ENCODE results near the gene HIVEP2.
A peak's percentile ranks its signal among the peaks of the same experiment; 100 is the strongest.

HIVEP2 gene

DNA sequence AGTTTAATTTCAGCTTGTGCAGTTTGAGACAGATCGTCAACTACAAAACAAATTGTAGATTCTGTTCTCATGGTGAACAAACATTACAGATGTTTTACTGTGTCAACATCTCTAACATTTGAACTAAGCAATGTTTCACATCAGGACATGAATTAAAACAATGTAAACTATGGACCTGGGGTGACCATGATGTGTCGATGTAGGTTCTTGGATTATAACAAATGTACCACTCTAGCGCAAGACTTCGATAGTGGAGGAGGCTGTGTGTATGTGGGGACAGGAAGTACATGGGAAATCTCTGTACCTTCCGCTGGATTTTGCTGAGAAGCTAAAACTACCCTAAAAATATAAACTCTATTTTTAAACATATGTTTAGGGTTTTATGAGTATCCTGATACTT lies 17.1 kb downstream of the HIVEP2 start:
- peak overlapping the region in 1 of 7 experiments; percentile 52 for H3K4me3 ChIP-seq
- peak overlapping the region in 6 of 21 experiments; percentile 18 to 95 (median 90) for H3K27ac ChIP-seq

DNA sequence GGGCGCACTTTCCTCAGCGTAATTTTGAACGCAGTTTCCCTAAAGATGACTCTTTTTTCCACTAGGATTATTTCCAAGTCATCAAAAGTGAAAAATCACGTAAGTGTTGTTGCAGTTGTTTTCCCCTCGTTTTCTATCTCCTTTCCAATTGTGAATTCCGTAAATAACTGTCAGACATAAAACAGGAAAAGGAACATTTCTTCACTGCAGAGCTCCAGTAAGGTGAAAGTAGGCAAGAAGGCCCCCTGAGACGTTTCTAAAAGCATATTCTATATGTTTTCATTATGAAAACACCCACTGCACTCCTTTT lies 17.8 kb downstream of the HIVEP2 start:
- H3K27ac ChIP-seq: peak overlapping the region; percentile 15 to 95 (median 88)
- peak overlapping the region; percentile 39 to 61 (median 52) for H3K4me3 ChIP-seq

DNA sequence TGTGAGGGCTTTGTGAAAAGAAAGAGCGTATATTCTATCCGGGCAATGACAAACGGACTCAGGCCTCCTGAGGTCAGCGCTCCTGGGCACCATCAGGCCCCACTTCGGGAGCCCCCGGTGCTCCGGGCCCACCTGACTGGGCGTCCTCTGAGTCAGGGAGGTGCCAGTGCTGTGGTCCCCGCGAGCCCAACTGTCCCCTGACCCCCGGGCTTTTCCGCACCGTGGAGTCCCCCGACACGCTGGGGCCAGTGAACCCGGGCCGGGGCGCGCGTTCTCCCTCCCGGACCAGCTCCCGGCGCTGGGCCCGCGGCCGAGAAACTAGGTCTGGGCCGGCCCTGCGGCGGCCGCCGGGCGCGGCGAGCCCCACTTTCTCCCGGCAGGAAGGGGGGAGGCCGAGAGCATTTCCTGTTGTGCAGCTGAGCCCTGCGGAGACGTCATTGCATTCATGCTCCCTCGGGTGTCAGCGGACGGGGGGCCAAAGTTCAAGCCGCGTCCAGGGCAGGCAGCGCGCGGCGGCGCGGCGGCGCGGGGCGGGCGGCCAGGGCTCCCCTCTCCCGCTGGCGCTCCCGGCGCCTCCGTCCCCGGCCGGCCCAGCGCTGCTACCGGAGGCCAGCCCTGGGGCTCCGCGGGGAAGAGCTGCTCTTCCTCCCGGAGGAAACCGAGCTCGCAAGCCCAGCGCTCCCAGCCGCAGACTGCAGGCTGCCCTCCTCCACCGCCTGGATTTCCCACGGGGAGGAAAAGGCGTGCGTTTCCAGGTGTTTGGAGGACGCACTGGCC lies 18.3 kb downstream of the HIVEP2 start:
- Histone ChIP-seq H3K4me3 (peak overlapping the region; percentile 39 to 61 (median 52)), H3K27ac (peak overlapping the region; percentile 64 to 95 (median 88))

DNA sequence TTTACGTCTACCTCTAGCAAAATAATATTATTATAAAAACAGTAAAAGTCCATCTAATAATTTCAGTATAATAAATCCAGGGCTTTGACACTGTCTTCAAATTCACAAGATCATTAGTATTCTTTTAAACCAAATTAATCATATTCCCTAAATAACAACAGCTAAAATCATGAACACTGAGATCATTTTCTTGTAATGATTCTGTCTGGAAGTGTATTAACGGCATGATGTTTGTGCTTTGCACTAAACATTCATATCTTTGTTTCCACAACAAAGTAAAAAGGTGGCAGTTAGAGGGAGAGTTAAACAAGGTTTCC lies 18.8 kb downstream of the HIVEP2 start:
- peak overlapping the region; percentile 39 to 61 (median 52) for H3K4me3 ChIP-seq
- peak overlapping the region in 19 of 21 experiments; percentile 75 to 95 (median 88) for H3K27ac ChIP-seq

DNA sequence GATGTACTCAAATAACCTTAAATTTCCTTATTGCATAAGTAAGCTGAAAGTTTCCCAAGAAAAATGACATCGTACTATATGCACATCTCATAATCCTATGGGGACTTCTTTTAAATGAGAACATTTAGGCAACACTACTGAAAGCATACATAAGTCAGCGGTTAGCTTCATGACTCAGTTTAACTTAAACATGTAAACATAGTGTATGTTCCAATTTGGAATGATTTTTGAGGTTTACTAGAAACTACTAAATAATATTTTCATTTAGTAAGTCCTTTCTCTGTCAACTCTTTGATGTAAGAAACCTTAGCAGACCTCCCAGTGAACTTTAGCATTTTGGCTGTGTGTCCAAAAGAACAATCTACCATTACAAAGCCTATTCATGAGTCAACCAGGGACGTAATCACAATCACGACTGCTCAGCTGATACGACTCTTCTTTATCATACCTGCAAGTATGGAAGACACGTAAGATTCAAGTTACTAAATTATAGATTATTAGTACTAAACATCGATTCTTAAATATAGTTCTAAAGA lies 19.3 kb downstream of the HIVEP2 start:
- H3K4me3 ChIP-seq: no peak overlapping the region

DNA sequence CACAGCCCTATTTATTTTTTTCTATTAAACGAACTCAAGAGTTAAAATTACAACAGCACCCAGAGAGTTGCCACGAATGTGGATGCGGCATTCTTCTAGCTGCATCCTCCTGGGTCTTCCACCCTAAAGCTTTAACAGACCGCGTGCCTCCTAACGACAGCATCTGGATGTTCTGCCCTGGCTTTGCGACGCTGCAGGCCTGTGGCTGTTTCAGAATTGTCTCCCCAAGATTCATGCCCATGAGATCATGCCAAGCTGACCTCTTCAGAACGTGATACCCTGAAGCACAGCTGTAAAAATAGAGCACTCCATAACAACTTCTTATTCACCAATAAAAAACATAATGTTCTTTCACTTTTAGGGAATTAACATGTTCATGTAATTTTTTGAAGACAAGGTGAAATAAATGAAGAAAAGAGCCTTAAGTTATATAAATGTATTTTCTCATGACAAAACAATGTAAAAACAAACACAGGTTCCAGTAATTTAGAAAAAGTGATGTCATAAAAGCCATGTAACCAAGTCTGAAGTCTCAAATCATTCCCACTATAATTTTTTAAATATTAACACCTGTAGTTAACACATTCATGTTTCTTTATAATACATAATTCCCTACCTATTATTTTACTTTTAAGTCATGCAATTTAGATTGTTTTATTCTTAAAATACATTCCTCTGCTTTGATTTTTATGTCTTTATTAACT lies 26.5 kb downstream of the HIVEP2 start:
- no peak overlapping the region for H3K4me3 ChIP-seq

More for the DNA sequence above, 19.3 kb downstream of the HIVEP2 start:
- H3K27ac ChIP-seq: peak overlapping the region in 5 of 21 experiments; percentile 7 to 95 (median 88)

DNA sequence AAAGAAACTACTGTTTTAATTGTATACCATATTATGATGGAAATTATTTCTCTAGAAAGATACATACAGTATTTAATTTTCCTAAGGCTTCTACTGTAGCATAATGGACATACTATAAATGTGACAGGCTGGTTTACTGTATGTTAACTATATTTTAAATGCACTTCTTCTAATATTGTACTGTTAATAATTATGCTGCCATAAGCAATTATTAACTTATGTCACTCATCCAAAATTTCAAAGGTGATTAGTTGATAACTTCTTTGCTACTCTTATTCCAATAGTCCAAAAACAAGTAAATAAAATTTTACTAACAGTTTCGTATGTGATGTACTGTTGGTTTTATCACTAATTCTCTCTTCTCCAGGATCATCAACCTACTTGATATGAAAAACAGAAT lies 28.1 kb downstream of the HIVEP2 start:
- Histone ChIP-seq H3K4me3 (no peak overlapping the region), H3K27ac (no peak overlapping the region)

More for the DNA sequence above, 26.5 kb downstream of the HIVEP2 start:
- H3K27ac ChIP-seq: no peak overlapping the region

DNA sequence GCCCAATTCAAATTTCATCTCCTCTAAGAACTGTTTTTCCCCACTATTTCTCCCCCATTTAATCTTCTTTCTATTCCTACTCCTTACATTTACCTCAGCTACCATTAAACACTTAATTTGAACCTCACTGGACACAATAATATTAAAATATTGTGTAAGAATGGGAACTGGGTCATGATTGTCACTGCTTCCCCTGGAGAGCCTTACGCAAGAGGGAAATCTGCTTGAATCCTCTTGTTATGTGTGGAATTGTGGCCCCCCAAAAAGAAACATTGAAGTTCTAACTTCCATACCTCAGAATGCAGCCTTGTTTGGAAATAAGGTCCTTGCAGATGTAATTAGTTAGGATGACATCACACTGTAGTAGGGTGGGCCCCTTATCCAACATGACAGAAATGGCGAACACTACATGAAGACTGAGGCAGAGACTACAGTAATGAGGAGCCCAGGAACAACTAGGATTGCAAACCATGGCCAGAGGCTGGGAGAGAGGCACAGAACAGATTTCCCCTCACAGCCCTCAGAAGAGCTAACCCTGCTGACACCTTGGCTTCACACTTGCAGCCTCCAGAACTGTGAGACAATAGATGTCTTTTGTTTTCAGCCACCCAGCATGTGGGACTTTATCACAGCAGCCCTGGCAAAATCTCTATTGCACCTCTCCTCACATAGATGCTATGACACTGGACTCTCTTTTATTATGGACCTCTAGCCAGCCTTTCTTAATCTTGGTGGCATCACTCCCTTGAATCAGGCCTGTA lies 29.9 kb downstream of the HIVEP2 start:
- Histone ChIP-seq H3K27ac (peak overlapping the region in 1 of 21 experiments; percentile 78), H3K4me3 (no peak overlapping the region)

DNA sequence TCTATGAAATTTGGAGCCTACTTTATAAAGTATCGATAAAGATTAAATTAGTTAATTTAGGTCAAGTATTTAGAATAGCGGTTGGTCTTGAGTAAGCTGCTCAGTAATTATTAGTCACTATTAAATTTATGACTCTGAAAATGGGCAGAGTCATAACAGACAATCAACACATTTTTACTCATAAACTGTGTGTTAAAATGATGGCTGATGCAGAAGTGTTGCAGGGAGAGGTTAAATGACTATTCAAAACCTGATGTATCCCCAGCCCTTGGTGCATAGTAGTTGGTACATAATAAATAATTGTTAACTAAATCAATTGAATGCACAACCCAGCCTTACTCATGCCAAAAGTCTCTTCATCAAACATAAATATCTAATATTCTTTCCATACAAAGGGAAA lies 30.6 kb downstream of the HIVEP2 start:
- H3K27ac ChIP-seq: peak overlapping the region in 2 of 21 experiments; percentile 75 to 78

DNA sequence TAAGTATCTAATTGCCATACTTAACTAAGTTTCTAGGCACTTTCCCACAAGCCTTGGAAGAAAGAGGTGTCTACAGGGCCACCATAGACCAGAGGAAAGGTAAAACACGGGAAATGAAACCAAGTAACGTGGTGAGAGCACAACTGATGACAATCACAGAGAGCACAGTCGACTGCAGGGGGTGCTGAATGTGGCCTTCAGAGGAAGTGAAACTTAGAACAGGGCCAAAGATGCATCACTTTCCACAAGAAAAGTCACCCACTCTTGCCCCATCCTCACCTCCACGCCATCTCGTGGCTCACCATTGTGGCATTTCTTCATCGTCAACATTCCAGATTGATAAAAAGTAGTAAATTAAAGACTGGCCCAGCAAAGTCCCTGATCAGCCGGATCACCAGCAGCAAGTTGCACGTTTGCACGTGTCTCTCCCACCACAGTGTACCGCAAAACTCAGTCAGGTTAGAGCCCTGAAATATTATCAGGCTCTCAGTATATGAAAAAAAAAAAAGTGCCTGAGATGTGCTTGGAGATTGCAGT lies 31.4 kb downstream of the HIVEP2 start:
- Histone ChIP-seq H3K27ac (peak overlapping the region in 8 of 21 experiments; percentile 22 to 81 (median 52)), H3K4me3 (no peak overlapping the region)

More for the DNA sequence above, 30.6 kb downstream of the HIVEP2 start:
- no peak overlapping the region for H3K4me3 ChIP-seq

DNA sequence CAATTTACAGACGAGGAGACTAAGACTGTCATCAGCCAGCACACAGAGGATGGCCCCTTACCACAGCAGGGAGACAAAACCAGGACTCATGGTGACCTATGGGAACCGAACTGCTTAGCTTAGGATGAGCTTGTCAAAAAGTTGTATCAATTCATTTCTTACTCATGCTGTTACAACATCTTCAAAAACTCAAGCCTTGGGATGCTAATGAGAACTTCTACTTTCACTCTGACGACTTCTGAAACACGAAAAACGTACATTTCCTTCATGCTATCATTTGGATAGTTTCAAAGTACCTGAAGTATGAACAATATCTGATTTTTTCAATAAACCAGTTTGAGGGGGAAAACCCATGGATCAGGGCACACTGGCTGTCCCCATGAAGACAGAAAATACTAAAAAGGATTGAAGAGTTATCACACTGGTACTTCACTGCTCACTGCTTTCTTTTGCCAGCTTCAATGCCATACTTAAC lies 31.9 kb downstream of the HIVEP2 start:
- Histone ChIP-seq H3K27ac (peak overlapping the region in 9 of 21 experiments; percentile 22 to 81 (median 30)), H3K4me3 (no peak overlapping the region)

DNA sequence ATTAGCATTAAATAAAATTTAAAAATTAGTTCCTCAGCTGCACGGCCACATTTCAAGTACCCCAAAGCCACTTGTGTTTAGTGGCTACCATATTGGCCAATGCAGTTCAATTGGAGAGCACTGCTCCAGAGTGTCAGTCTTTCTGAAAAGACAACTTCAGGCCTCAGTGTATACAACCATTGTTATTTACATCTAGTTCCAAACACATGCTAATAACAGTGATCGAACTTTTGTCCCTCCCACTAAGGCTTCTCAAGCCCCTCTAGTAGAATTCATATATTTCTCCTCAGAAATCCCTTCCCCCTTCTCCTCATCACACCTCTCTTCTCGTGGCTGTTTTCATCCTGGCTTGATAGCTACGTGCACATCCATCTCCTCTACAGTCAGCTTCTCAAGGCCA lies 32.9 kb downstream of the HIVEP2 start:
- no peak overlapping the region for H3K4me3 ChIP-seq

DNA sequence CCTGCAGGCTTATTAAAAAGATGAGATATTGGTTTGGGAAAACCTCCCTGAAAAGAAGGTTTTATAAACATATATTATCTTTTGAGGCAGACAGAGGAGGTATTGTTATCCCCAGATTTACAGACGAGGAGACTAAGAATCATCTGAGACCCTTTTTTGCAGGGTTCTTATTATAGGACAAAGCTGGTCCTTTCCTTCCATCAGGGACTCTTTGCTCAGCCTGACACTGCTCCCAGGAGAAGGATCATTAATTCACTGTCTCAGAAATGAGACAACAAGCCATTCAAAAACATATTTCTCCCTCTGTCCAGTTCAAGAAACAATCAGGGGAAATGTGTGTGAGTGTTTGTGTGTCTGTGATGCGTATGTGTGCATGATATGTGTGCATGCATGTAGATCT lies 33.5 kb downstream of the HIVEP2 start:
- Histone ChIP-seq H3K4me3 (no peak overlapping the region), H3K27ac (no peak overlapping the region)

More for the DNA sequence above, 32.9 kb downstream of the HIVEP2 start:
- H3K27ac ChIP-seq: peak overlapping the region in 1 of 21 experiments; percentile 78

DNA sequence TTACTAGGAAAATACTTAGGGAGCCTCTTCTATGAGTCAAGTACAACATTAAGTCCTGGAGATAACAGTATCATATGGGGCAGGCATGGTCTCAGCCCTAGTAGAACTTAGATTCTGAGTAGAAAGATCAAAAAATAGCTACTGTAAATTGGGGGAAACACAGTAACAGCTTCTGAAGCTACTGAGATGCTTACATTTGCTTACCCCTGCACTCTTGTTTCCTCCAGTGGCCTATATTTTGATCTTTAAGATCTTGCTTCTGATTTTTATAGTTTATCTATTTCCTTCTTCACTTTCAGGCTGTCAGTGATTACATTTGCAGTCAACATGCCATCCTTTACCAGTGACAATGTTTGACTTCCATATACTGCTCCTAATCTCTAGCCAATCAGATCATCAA lies 35.3 kb downstream of the HIVEP2 start:
- Histone ChIP-seq H3K27ac (peak overlapping the region in 1 of 21 experiments; percentile 6), H3K4me3 (no peak overlapping the region)

DNA sequence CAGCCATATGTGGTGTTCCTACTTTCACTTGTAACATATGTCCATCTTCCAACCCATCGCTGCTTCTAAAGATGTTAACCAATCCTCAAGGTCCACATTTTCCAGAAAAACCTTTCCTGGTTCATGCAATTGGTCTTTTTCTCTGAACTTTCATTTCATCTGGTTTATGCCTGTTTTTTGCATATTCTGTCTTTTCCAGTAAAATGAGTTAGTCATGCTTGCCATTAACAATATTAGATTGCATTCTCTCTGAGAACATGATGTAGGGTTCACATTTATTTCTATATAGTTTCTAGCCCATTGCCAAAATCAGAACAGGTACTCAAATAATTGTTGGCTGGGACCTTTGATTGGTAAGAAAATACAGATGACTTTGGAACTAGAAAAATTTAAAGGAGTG lies 36.7 kb downstream of the HIVEP2 start:
- Histone ChIP-seq H3K4me3 (no peak overlapping the region), H3K27ac (peak overlapping the region in 2 of 21 experiments; percentile 57 to 80)

DNA sequence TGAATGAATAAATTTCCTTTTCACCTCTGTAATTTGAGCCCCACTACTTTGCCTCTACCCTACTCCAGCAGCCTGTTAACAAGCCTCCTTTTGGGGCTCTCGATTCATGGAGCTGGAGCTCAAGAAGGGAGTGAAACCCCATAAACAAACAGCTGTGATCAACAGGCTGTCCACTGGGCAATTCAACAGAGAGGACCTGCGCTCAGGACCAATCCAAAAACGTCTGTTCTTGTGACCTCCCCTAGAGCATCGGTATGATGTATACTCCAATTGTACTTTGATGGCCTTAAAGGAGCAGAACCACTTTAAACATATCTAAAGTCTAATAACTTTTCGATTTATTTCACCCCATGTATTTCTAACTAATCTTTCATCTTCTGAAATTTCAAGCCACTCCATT lies 37.4 kb downstream of the HIVEP2 start:
- Histone ChIP-seq H3K27ac (peak overlapping the region in 5 of 21 experiments; percentile 35 to 80 (median 57)), H3K4me3 (peak overlapping the region in 1 of 7 experiments; percentile 2)

DNA sequence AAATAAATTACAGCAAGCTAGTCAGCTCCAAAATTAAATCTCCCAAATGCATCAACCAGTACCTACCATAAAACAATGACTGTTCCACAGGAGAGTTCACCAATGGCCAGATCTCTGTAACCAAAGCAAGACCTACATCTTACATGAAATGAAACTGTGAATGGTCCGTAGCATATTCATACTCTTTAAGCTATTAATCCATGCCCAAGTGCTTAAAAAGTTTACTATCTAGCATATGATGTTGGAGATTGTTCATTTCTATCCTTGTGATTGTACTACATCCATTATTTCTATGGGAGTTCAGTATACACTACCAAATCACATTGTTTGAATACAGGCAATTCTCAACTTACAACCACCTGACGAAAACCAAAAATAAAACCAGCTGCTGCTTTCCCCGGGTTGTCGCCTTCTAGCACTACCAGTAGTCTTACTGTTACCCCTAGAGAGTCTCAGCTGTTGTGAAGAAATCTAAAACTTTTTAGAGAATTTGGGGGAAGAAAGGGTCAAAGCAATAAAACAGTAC lies 38.0 kb downstream of the HIVEP2 start:
- Histone ChIP-seq H3K4me3 (peak overlapping the region in 1 of 7 experiments; percentile 2), H3K27ac (peak overlapping the region in 5 of 21 experiments; percentile 35 to 80 (median 57))

DNA sequence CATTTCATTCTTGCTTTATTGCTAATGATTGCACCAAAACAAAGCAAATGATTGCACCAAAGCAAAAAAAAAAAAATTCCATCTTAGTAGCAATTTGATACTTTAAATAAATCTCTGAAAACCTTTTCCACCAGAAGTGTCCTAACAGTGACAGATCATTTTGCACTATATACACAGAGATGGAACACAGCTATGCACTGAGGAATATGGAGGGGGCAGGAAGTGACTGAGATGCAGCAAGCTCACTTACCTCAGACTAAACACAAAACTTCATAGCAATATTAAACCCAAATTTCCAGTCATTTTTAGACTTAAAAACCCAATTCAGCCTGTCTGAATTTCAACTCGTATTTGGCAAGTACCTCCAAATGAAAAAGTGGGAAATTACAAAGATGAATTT lies 41.2 kb downstream of the HIVEP2 start:
- peak overlapping the region in 6 of 21 experiments; percentile 8 to 82 (median 60) for H3K27ac ChIP-seq
- H3K4me3 ChIP-seq: no peak overlapping the region

DNA sequence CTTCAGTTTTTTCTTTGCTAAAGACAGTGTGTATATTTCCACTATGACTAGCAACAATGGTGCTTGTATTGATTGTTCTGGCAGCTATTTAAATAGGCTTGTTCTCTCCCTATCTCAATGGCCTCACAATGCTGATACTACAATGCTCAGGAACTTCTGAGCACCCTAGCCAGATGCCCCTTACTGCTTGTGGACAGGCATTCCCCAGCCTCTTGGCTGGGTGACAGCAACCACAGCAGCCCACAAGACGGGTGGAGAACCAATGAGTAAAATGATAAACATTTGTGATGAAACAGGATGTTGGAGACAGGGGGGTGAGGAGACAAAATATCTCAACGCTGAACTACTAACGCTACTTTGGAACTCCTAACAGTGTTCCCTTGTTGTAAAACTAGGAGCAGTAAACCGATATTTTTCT lies 42.3 kb downstream of the HIVEP2 start:
- no peak overlapping the region for H3K4me3 ChIP-seq
- H3K27ac ChIP-seq: peak overlapping the region in 11 of 21 experiments; percentile 9 to 82 (median 55)

Data from skin epidermis (tissue), 12 donors.